A549 (cell line): ENCODE measurements around the gene CLCNKA. TPM values are rescaled to one million over a fixed set of nuclear protein-coding genes. Genes with fewer than 3 reads are reported as not detected.
A peak's percentile ranks its signal among the peaks of the same experiment; 100 is the strongest.

Experiments
- ATAC-seq, 2 experiments: fragments of 200-7000 bp in 1 of 2; fragments of >200 bp in 1 of 2; cut with Nextera tagmentation in 1 of 2; cut with Tn5 transposase in 1 of 2; 3 replicates each; pipeline versions ENCODE4 v1.8.0 to v1.9.1; 2018 to 2020; ENCODE audit warnings: mild to moderate bottlenecking in 1 of 2, moderate library complexity in 1 of 2
- CTCF ChIA-PET: fragments of 300-600 bp; sonication (Branson Sonifier 250); formaldehyde crosslinking; extraction: SDS; loops from one replicate; lab custom pipeline; 2021; ENCODE audit warnings: antibody characterized with exemption, inconsistent platforms; lab: Yijun Ruan, JAX
- POLR2A ChIA-PET: fragments of 350-600 bp; formaldehyde crosslinking; extraction: SDS; loops from one replicate; lab custom pipeline; 2021; ENCODE audit warnings: antibody characterized with exemption, inconsistent platforms; lab: Yijun Ruan, JAX
- DNase-seq, 2 experiments: peaks; one replicate each; pipeline versions ENCODE4 v3.0.0 to v3.0.0-alpha.2; 2011 to 2016; ENCODE audit warnings: low read depth in 1 of 2, low spot score in 1 of 2
- FAIRE-seq: peaks from 2 replicates; lab custom pipeline; 2011; peaks lifted over from hg19 to GRCh38; lab: Jason Lieb, UNC
- H3K27ac ChIP-seq, 2 experiments: fragments of >200 bp; sonication (Bioruptor Twin); formaldehyde crosslinking; 3 replicates each; pipeline ENCODE4 v1.5.1; 2016 to 2017
- H3K4me1 ChIP-seq: fragments of >200 bp; sonication (Bioruptor Twin); formaldehyde crosslinking; 3 replicates; pipeline ENCODE4 v1.6.1; 2016
- H3K4me2 ChIP-seq: fragments of >200 bp; sonication (Bioruptor Twin); formaldehyde crosslinking; 3 replicates; pipeline ENCODE4 v1.6.1; 2016
- H3K4me3 ChIP-seq: fragments of >200 bp; sonication (Bioruptor Twin); formaldehyde crosslinking; 3 replicates; pipeline ENCODE4 v1.5.1; 2016
- H3K9me3 ChIP-seq: fragments of >200 bp; sonication (Bioruptor Twin); formaldehyde crosslinking; 3 replicates; pipeline ENCODE4 v1.6.1; 2016
- BCL3 ChIP-seq: fragments of >200 bp; sonication (Bioruptor Twin); formaldehyde crosslinking; IDR thresholded peaks from 3 replicates; pipeline ENCODE4 v1.6.1; 2016
- CBX8 ChIP-seq: fragments of 200-600 bp; sonication (generic); IDR thresholded peaks from 2 replicates; pipeline ENCODE4 v1.6.1; 2016
- CHD4 ChIP-seq: fragments of 200-600 bp; sonication (generic); IDR thresholded peaks from 2 replicates; pipeline ENCODE4 v1.6.1; 2016; ENCODE audit warnings: antibody characterized with exemption, mild to moderate bottlenecking, borderline replicate concordance
- CTCF ChIP-seq: fragments of >200 bp; sonication (Bioruptor Twin); formaldehyde crosslinking; IDR thresholded peaks from 3 replicates; pipeline ENCODE4 v1.5.1; 2016
- GATA3 ChIP-seq: IDR thresholded peaks from 2 replicates; pipeline ENCODE4 v1.6.1; 2012; ENCODE audit warnings: borderline replicate concordance
- HOXA7 ChIP-seq: fragments of 250-450 bp; sonication (Bioruptor Pico); IDR thresholded peaks from 2 replicates; pipeline ENCODE4 v1.5.0; 2020; ENCODE audit warnings: mild to moderate bottlenecking, moderate library complexity
- HOXB13 ChIP-seq: fragments of 250-450 bp; sonication (Bioruptor Pico); IDR thresholded peaks from 2 replicates; pipeline ENCODE4 v1.5.0; 2020; ENCODE audit warnings: low read depth, mild to moderate bottlenecking, moderate library complexity
- NPAS2 ChIP-seq: fragments of 250-450 bp; sonication (Bioruptor Pico); IDR thresholded peaks from 2 replicates; pipeline ENCODE4 v1.8.0; 2022; ENCODE audit warnings: mild to moderate bottlenecking, moderate library complexity, borderline replicate concordance
- RAD21 ChIP-seq, 2 experiments: fragments of >200 bp in 1 of 2; sonication (Bioruptor Twin) in 1 of 2; formaldehyde crosslinking in 1 of 2; IDR thresholded peaks in 1 of 2; conservative IDR thresholded peaks in 1 of 2; 2 replicates in 1 of 2; 3 replicates in 1 of 2; pipeline ENCODE4 v1.6.1; 2012 to 2018; ENCODE audit warnings: inconsistent platforms in 1 of 2
- REST ChIP-seq: fragments of 200-600 bp; sonication (generic); IDR thresholded peaks from 2 replicates; pipeline ENCODE4 v1.6.1; 2016; ENCODE audit warnings: antibody characterized with exemption, mild to moderate bottlenecking, moderate library complexity
- SMC3 ChIP-seq: fragments of >200 bp; sonication (Bioruptor Twin); formaldehyde crosslinking; IDR thresholded peaks from 3 replicates; pipeline ENCODE4 v1.6.1; 2018; ENCODE audit warnings: inconsistent platforms
- TFCP2L1 ChIP-seq: fragments of 250-450 bp; sonication (Bioruptor Pico); IDR thresholded peaks from 2 replicates; pipeline ENCODE4 v1.5.0; 2021; ENCODE audit warnings: mild to moderate bottlenecking
- USF2 ChIP-seq: fragments of 450-650 bp; IDR thresholded peaks from 2 replicates; pipeline ENCODE4 v1.6.1; 2014; ENCODE audit warnings: antibody characterized with exemption
- WGBS: methylation state at CpG from one replicate; pipeline ENCODE4 v1.1.6; 2017; ENCODE audit errors: missing lambda C conversion rate; 5-methylcytosine and 5-hydroxymethylcytosine counted together
- polyA plus RNA-seq, 4 experiments: library from polyadenylated mRNA; depleted of rRNA in 3 of 4; stranded (reverse); fragments of >200 nt; fragmentation: RNase III in 1 of 4; extraction: RNeasy Plus Mini Kit Qiagen cat#74134 plus additional on column Dnase treatment in 1 of 4; gene quantifications; 2 replicates in 3 of 4; 3 replicates in 1 of 4; pipeline ENCODE4 v1.2.3, GENCODE V29; 2011 to 2017

Gene CLCNKA
- polyA plus RNA-seq, 2 of the 4 experiments (the other 2 are of a cell fraction): 0.06 TPM; not detected in 1

- Histone ChIP-seq H3K4me2 (no peak overlapping the region), H3K4me3 (no peak overlapping the region), H3K27ac (no peak overlapping the region), H3K9me3 (no peaks in the 10 kb centered on the region), H3K4me1 (no peaks in the 10 kb centered on the region)
- ChIA-PET CTCF (interaction anchor here (1.0 to 2.5 kb wide), 18 partner anchors 11 to 202 kb away, joined by 3 to 13 read pairs (median 4); no protein-coding TSS in a partner anchor), POLR2A (no interaction called here)
- no peak for DNase-seq
- no peak for FAIRE-seq
- WGBS: no CpG with 5 or more reads among the region's 10 CpGs
- no peak for TF ChIP-seq REST
- ATAC-seq: peak in 1 of 2 experiments; percentile 32; a peak in 3 of 6 replicates
Measured at GRCh38 chr1:15994081-15994480, 27.8 kb upstream of the CLCNKA start.

GRCh38 chr1:15994590-15995351, 27.1 kb upstream of the CLCNKA start:
- H3K4me1 ChIP-seq: no peaks in the 10 kb centered on the region
- 58% methylated on average over 6 of the region's 11 CpGs for WGBS
- H3K4me2 ChIP-seq: no peak overlapping the region
- CTCF ChIA-PET: interaction anchor here (0.7 to 2.5 kb wide), 21 partner anchors 11 to 203 kb away, joined by 3 to 13 read pairs (median 4); partner anchors contain the start of gene ZBTB17
- FAIRE-seq (no peak), DNase-seq (peak; percentile 58 to 64), ATAC-seq (peak; percentile 83 to 93)
- H3K9me3 ChIP-seq: no peaks in the 10 kb centered on the region
- no peak for TF ChIP-seq TFCP2L1 (CRISPR knock-in tag)
- peak; percentile 45 for TF ChIP-seq CTCF
- TF ChIP-seq SMC3: peak; percentile 53
- peak; percentile 59 to 68 for TF ChIP-seq RAD21 (conservative IDR thresholded peaks at IDR 0.05 in 1 of 2, IDR thresholded peaks at IDR 0.05 in 1 of 2)
- TF ChIP-seq NPAS2: no peak
- TF ChIP-seq CBX8: no peak
- no peak overlapping the region for H3K27ac ChIP-seq
- H3K4me3 ChIP-seq: no peak overlapping the region
- POLR2A ChIA-PET: no interaction called here

- Histone ChIP-seq H3K4me2 (no peak overlapping the region), H3K4me3 (no peak overlapping the region), H3K9me3 (no peaks in the 10 kb centered on the region), H3K4me1 (no peaks in the 10 kb centered on the region), H3K27ac (no peak overlapping the region)
- ATAC-seq (no peak), FAIRE-seq (no peak), DNase-seq (no peak)
- CTCF ChIA-PET: interaction anchor here (1.7 to 2.0 kb wide), 2 partner anchors 12 to 205 kb away, joined by 7 to 9 read pairs; no protein-coding TSS in a partner anchor
- TF ChIP-seq SMC3 (no peak), HOXB13 (no peak), GATA3 (no peak), HOXA7 (CRISPR knock-in tag) (no peak), CHD4 (no peak), BCL3 (no peak), USF2 (no peak)
- POLR2A ChIA-PET: no interaction called here
- 83% methylated on average over 7 of the region's 9 CpGs for WGBS
Measured at GRCh38 chr1:15997076-15997585, 24.7 kb upstream of the CLCNKA start.
